GM12801 (cell line): ENCODE results near the gene PDE9A.

Experiments
- CTCF ChIP-seq: IDR thresholded peaks from one replicate; pipeline ENCODE4 v1.5.1; 2011; ENCODE audit warnings: control low read depth; ENCODE audit not compliant: insufficient read length; ENCODE audit errors: extremely low read depth

Gene PDE9A

DNA sequence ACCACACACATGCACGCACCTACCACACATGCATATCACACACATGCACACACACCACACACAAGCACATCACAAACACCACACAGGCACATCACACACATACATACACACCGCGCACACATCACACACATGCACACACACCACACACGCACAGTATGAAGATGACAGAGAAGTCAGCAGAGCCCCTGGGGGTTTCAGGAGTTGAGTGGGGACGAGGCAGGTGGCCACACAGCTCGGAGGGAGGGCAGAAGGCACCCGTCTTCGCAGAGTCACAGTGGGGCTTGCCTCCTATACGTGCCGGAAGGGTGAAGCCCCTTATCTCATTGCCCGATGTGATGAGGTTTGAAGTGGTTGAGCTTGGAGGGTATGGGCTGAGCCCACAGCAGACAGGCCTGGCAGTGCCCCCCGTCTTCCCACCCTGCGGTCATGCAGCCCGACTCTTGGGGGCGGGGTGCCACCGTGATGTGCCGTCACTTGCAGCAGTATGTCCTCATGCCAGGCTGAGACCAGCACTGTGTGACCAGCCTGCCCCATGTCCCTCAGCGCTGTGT, 9.9 kb downstream of the PDE9A start:
- no peak for TF ChIP-seq CTCF

DNA sequence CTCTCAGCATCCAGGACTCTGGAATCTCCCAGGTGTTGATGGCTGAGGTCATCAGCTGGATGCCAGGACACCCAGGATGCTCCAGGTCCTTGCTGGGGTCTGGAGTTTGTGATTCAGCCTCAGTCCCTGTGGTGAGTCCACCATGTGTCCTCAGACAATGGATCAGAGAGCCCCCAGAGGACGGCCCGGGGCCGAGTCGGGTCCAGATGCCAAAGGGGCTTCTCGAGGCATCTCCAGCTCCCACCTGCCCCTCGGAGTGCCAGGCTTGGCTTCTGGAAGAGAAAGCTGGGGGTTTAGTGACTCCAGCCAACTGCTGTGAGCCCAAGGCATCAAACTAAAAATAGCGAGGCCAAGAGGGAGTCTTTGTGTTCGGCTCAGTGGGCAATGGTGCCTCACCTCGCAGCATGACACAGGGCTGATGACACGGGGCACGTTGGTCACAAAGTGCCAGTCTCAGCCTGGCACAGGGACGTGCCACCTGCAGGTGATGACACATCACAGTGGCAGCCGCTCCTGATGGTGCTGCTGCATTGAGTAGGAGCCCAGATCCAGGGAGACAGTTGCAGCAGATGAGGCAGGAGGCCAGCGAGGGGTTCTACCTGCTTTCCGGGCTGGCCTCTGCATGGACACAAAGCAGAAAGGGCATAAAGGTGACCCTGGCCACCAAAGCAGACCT, 10.6 kb downstream of the PDE9A start:
- TF ChIP-seq CTCF: no peak

GRCh38 chr21:42664614-42665013, 11.2 kb downstream of the PDE9A start:
- no peak for TF ChIP-seq CTCF

GRCh38 chr21:42665026-42665425, 11.6 kb downstream of the PDE9A start:
- TF ChIP-seq CTCF: no peak

GRCh38 chr21:42665484-42665883, 12.1 kb downstream of the PDE9A start:
- TF ChIP-seq CTCF: no peak

DNA sequence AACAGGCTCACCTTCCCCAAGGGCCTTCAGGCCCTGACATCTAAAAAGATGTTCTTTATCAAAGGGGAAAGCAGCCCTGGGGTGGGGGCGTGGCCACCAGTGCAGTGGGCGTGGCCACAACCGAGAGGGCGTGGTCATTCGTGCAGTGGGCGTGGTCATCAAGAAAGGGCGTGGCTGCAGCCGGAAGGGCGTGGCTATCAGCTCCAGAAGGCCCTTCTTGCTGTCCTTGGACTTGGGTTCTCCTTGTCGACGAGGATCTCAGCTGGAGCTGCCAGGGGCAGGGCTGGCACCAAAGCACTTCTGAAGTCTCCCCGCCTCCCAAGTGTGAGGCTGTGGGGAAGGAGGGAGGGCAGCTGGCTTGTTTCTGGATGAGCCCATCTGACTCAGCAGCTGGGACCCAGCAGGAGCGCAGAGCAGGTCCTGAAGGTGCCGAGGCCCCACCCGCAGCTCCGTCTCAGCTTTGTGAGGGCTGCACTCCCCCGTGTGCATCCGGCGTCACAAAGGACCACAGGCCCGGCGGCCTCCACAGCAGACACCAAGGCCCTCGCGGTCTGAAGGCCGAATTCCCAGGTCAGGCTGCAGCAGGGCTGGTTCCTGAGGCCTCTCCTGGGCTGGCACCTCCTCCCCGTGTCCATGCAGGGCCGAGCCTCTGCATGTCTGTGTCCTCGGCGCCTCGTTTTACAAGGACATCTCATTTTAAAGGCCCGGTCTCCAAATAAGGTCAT, 12.8 kb downstream of the PDE9A start:
- TF ChIP-seq CTCF: no peak

DNA sequence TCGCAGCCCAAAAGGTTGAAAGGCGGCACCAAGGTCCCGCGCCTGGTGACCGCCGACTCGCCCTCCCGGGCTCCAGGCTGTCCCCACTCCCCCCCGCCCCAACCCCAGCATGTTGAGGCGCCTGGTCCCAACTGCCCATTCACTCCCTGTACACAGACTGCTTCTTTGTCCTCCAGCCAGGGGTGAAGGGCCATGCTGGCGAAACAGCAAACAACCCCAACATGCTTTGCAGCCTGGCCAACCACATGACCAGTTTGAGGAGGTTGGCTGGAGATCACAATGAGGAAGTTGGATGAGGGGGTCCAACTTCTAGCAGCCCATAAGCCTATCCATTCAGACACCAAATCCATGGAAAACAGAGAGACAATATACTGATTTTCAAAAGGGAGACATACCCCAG, 13.5 kb downstream of the PDE9A start:
- no peak for TF ChIP-seq CTCF
